T follicular helper cell (primary cell): ENCODE results near the gene CR1L.
"Not testable (repeated sequence)": the region's sequence is repeated elsewhere in the genome, so short reads cannot be mapped to it uniquely, and the experiment has no call there.

Experiments
- DNase-seq: peaks from one replicate; pipeline ENCODE4 v3.0.0-alpha.2; 2020; ENCODE audit warnings: low read depth

The CR1L gene

GRCh38 chr1:207646171-207646570 is 1.2 kb downstream of the CR1L start:
- no peak for DNase-seq

GRCh38 chr1:207646944-207647579 is 2.1 kb downstream of the CR1L start:
- DNase-seq, result no peak

GRCh38 chr1:207647671-207648333 is 2.9 kb downstream of the CR1L start:
- no peak for DNase-seq

GRCh38 chr1:207648334-207649209 is 3.6 kb downstream of the CR1L start:
- DNase-seq, result no peak

GRCh38 chr1:207649210-207649753 is 4.3 kb downstream of the CR1L start:
- no peak for DNase-seq

GRCh38 chr1:207649865-207650580 is 5.1 kb downstream of the CR1L start:
- no peak for DNase-seq

- no peak for DNase-seq
Observed at GRCh38 chr1:207651583-207651982, 6.7 kb downstream of the CR1L start.

- no peak for DNase-seq
Observed at GRCh38 chr1:207654320-207654719, 9.4 kb downstream of the CR1L start.

- no peak for DNase-seq
Observed at GRCh38 chr1:207658408-207658807, 13.5 kb downstream of the CR1L start.

GRCh38 chr1:207658904-207659485 is 14.1 kb downstream of the CR1L start:
- no peak for DNase-seq

GRCh38 chr1:207659545-207660153 is 14.7 kb downstream of the CR1L start:
- DNase-seq, result no peak

GRCh38 chr1:207661420-207661819 is 16.5 kb downstream of the CR1L start:
- not testable (repeated sequence) for DNase-seq

GRCh38 chr1:207666342-207666741 is 21.4 kb downstream of the CR1L start:
- DNase-seq, result no peak

GRCh38 chr1:207669528-207670009 is 24.6 kb downstream of the CR1L start:
- DNase-seq, result no peak

GRCh38 chr1:207670192-207670591 is 25.3 kb downstream of the CR1L start:
- DNase-seq, result no peak

GRCh38 chr1:207670997-207671396 is 26.1 kb downstream of the CR1L start:
- DNase-seq, result no peak

GRCh38 chr1:207672522-207673130 is 27.7 kb downstream of the CR1L start:
- DNase-seq, result no peak

- DNase-seq, result no peak
Observed at GRCh38 chr1:207673399-207673798, 28.5 kb downstream of the CR1L start.

- no peak for DNase-seq
Observed at GRCh38 chr1:207676153-207676552, 31.2 kb downstream of the CR1L start.

- DNase-seq, result not testable (repeated sequence)
Observed at GRCh38 chr1:207680590-207681388, 35.9 kb downstream of the CR1L start.
